SK-N-MC (cell line): Measurements from ENCODE around the gene LRRC75B.
"Not testable (repeated sequence)": the region's sequence is repeated elsewhere in the genome, so short reads cannot be mapped to it uniquely, and the experiment has no call there.

Experiments
- DNase-seq: peaks from one replicate; pipeline ENCODE4 v3.0.0-alpha.2; 2011; ENCODE audit warnings: low read depth, low spot score
- H3K27ac ChIP-seq: fragments of 200-600 bp; sonication (generic); 2 replicates; pipeline ENCODE4 v1.5.1; 2016; ENCODE audit warnings: mixed run types
- H3K36me3 ChIP-seq: fragments of 200-600 bp; sonication (generic); 2 replicates; pipeline ENCODE4 v1.6.1; 2017; ENCODE audit warnings: antibody characterized with exemption, low read length, mixed read lengths; ENCODE audit not compliant: insufficient read depth
- H3K4me3 ChIP-seq: fragments of 200-600 bp; sonication (generic); 2 replicates; pipeline ENCODE4 v1.5.1; 2016
- H3K9ac ChIP-seq: fragments of 200-600 bp; sonication (generic); 2 replicates; pipeline ENCODE4 v1.8.0; 2017; ENCODE audit warnings: mixed run types, mixed read lengths; ENCODE audit not compliant: insufficient read length
- H3K9me3 ChIP-seq: fragments of 200-600 bp; sonication (generic); 2 replicates; pipeline ENCODE4 v1.6.1; 2017; ENCODE audit warnings: low read depth, mild to moderate bottlenecking, antibody characterized with exemption, low read length, moderate library complexity, mixed read lengths
- EZH2 ChIP-seq: fragments of 200-600 bp; sonication (generic); IDR thresholded peaks from one replicate; pipeline ENCODE4 v1.6.1; 2017; ENCODE audit warnings: antibody characterized with exemption
- FOXP2 ChIP-seq: optimal IDR thresholded peaks from 2 replicates; pipeline ENCODE3; 2011; ENCODE audit warnings: mild to moderate bottlenecking, moderate library complexity; ENCODE audit not compliant: insufficient read depth; ENCODE audit errors: extremely low read length, control extremely low read depth
- POLR2AphosphoS5 ChIP-seq: IDR thresholded peaks from 2 replicates; pipeline ENCODE4 v1.6.1; 2012; ENCODE audit warnings: mild to moderate bottlenecking, low read depth, low read length, borderline replicate concordance

Gene LRRC75B

GRCh38 chr22:24609888-24610287, 17.0 kb upstream of the LRRC75B start:
- H3K27ac ChIP-seq, H3K9me3 ChIP-seq, H3K4me3 ChIP-seq, H3K9ac ChIP-seq, H3K36me3 ChIP-seq, DNase-seq: not testable (repeated sequence)

- not testable (repeated sequence) for H3K27ac ChIP-seq, H3K9ac ChIP-seq, H3K4me3 ChIP-seq, H3K9me3 ChIP-seq, DNase-seq, H3K36me3 ChIP-seq
Observed at GRCh38 chr22:24608327-24608726, 15.5 kb upstream of the LRRC75B start.

- H3K9me3 ChIP-seq, H3K27ac ChIP-seq, H3K36me3 ChIP-seq, H3K9ac ChIP-seq, H3K4me3 ChIP-seq, DNase-seq: not testable (repeated sequence)
Observed at GRCh38 chr22:24607429-24607983, 14.6 kb upstream of the LRRC75B start.

GRCh38 chr22:24606340-24606739, 13.5 kb upstream of the LRRC75B start:
- H3K36me3 ChIP-seq, H3K9me3 ChIP-seq, DNase-seq, H3K4me3 ChIP-seq, H3K27ac ChIP-seq, H3K9ac ChIP-seq: not testable (repeated sequence)

GRCh38 chr22:24603770-24604629, 11.1 kb upstream of the LRRC75B start:
- H3K36me3 ChIP-seq, H3K4me3 ChIP-seq, DNase-seq, H3K9ac ChIP-seq, H3K27ac ChIP-seq, H3K9me3 ChIP-seq: not testable (repeated sequence)

GRCh38 chr22:24602847-24603769, 10.2 kb upstream of the LRRC75B start, which contains the start of gene GGT1:
TSS of gene GGT1 (plus strand) at chr22:24603193. CDS start at chr22:24611082, 7,889 bp downstream.
- H3K36me3 ChIP-seq, H3K27ac ChIP-seq, H3K9ac ChIP-seq, H3K4me3 ChIP-seq, H3K9me3 ChIP-seq, DNase-seq: not testable (repeated sequence)

- not testable (repeated sequence) for H3K27ac ChIP-seq, H3K9me3 ChIP-seq, DNase-seq, H3K4me3 ChIP-seq, H3K9ac ChIP-seq, H3K36me3 ChIP-seq
Observed at GRCh38 chr22:24602105-24602749, 9.4 kb upstream of the LRRC75B start.

GRCh38 chr22:24601217-24602104, 8.6 kb upstream of the LRRC75B start:
- no peaks in the 10 kb centered on the region for H3K36me3 ChIP-seq
- no peak overlapping the region for H3K4me3 ChIP-seq
- H3K9ac ChIP-seq, result no peak overlapping the region
- TF ChIP-seq FOXP2 (no peak), EZH2 (no peak), POLR2AphosphoS5 (no peak)
- H3K9me3 ChIP-seq, result no peaks in the 10 kb centered on the region
- no peak for DNase-seq
- H3K27ac ChIP-seq, result no peak overlapping the region

- not testable (repeated sequence) for DNase-seq, H3K27ac ChIP-seq, H3K36me3 ChIP-seq, H3K9ac ChIP-seq, H3K9me3 ChIP-seq, H3K4me3 ChIP-seq
Observed at GRCh38 chr22:24599958-24600715, 7.3 kb upstream of the LRRC75B start.
